ENCODE measurements around the gene OTX1.

GRCh38 chr2:63066265-63066664, 15.6 kb downstream of the OTX1 start:
- TF ChIP-seq CTCF (IDR thresholded peaks at IDR 0.05) (no peak), POLR2A (IDR thresholded peaks at IDR 0.05) (no peak)
